GM19397 (cell line): Measurements from ENCODE around the gene NOXRED1.
"Not testable (repeated sequence)": the region's sequence is repeated elsewhere in the genome, so short reads cannot be mapped to it uniquely, and the experiment has no call there.

Experiments used
- ATAC-seq: cut with Tn5 transposase; IDR thresholded peaks from one replicate; pipeline ENCODE4 v1.9.1; 2021; ENCODE audit warnings: mild to moderate bottlenecking, moderate library complexity; ENCODE audit not compliant: unreplicated experiment

The NOXRED1 gene

GRCh38 chr14:77423423-77423822 lies at the start of gene NOXRED1:
Gene NOXRED1, minus strand, starts transcription at chr14:77423523. Its CDS starts 634 bp downstream, at chr14:77422889.
- no peak for ATAC-seq

GRCh38 chr14:77470224-77470870 lies 47.0 kb upstream of the NOXRED1 start:
- no peak for ATAC-seq

- ATAC-seq = no peak
Observed at GRCh38 chr14:77469539-77469938, 46.2 kb upstream of the NOXRED1 start.

- ATAC-seq = no peak
Observed at GRCh38 chr14:77469067-77469505, 45.8 kb upstream of the NOXRED1 start.

- ATAC-seq = no peak
Observed at GRCh38 chr14:77467801-77468200, 44.5 kb upstream of the NOXRED1 start.

GRCh38 chr14:77459072-77459723 lies 35.9 kb upstream of the NOXRED1 start:
- no peak for ATAC-seq

- peak; percentile 13 for ATAC-seq
Observed at GRCh38 chr14:77458249-77458950, 35.1 kb upstream of the NOXRED1 start.

GRCh38 chr14:77457522-77458248 lies 34.4 kb upstream of the NOXRED1 start, which contains the start of the genes AHSA1 and VIPAS39:
Gene AHSA1, plus strand, starts transcription at chr14:77458093. Its CDS starts 97 bp downstream, at chr14:77458190.
Gene VIPAS39, minus strand, starts transcription at chr14:77457601. Its CDS starts 3,499 bp downstream, at chr14:77454102.
- peak; percentile 89 for ATAC-seq

GRCh38 chr14:77457115-77457521 lies 33.8 kb upstream of the NOXRED1 start:
- no peak for ATAC-seq

GRCh38 chr14:77455966-77456640 lies 32.8 kb upstream of the NOXRED1 start:
- ATAC-seq = no peak

GRCh38 chr14:77442196-77442595 lies 18.9 kb upstream of the NOXRED1 start:
- ATAC-seq = no peak

- ATAC-seq = no peak
Observed at GRCh38 chr14:77439861-77440260, 16.5 kb upstream of the NOXRED1 start.

- no peak for ATAC-seq
Observed at GRCh38 chr14:77438596-77438995, 15.3 kb upstream of the NOXRED1 start.

GRCh38 chr14:77436042-77436441 lies 12.7 kb upstream of the NOXRED1 start:
- ATAC-seq = no peak

- no peak for ATAC-seq
Observed at GRCh38 chr14:77426396-77426795, 3.1 kb upstream of the NOXRED1 start.

GRCh38 chr14:77424862-77425261 lies 1.5 kb upstream of the NOXRED1 start:
- ATAC-seq = no peak

GRCh38 chr14:77421201-77421600 lies 2.1 kb downstream of the NOXRED1 start:
- ATAC-seq = no peak

GRCh38 chr14:77416836-77417235 lies 6.5 kb downstream of the NOXRED1 start:
- no peak for ATAC-seq

- ATAC-seq = not testable (repeated sequence)
Observed at GRCh38 chr14:77416098-77416497, 7.2 kb downstream of the NOXRED1 start.

- ATAC-seq = not testable (repeated sequence)
Observed at GRCh38 chr14:77415403-77416030, 7.8 kb downstream of the NOXRED1 start.
